Natural killer cell (primary cell): Measurements from ENCODE around the gene DENND1A. TPM values are rescaled to one million over a fixed set of nuclear protein-coding genes. Genes with fewer than 3 reads are reported as not detected.

Experiments
- ATAC-seq, 3 donors: fragments of 150-1000 bp in 2 of 3; fragments of 200-7000 bp in 1 of 3; cut with Tn5 transposase; 1 replicate in 1 of 3; 2 replicates in 2 of 3; pipeline ENCODE4 v1.10.0; 2021; ENCODE audit warnings: mild to moderate bottlenecking in 2 of 3, moderate library complexity in 2 of 3
- DNase-seq, 2 donors: peaks; one replicate each; pipeline versions ENCODE4 v3.0.0 to v3.0.0-alpha.2; 2013 to 2021; ENCODE audit warnings: mixed read lengths in 1 of 2
- H3K27ac ChIP-seq: one replicate; pipeline ENCODE4 v1.5.1; 2013; ENCODE audit warnings: mild to moderate bottlenecking, low read length
- H3K27me3 ChIP-seq: one replicate; pipeline ENCODE4 v1.6.1; 2013; ENCODE audit warnings: low read length; ENCODE audit not compliant: control insufficient read depth, insufficient read depth
- H3K36me3 ChIP-seq: one replicate; pipeline ENCODE4 v1.6.1; 2013; ENCODE audit warnings: low read length; ENCODE audit not compliant: control insufficient read depth, insufficient read depth
- H3K4me1 ChIP-seq: one replicate; pipeline ENCODE4 v1.6.1; 2013; ENCODE audit warnings: low read length; ENCODE audit not compliant: control insufficient read depth, insufficient read depth
- H3K4me3 ChIP-seq: one replicate; pipeline ENCODE4 v1.5.1; 2013; ENCODE audit warnings: low read length
- H3K9me3 ChIP-seq: one replicate; pipeline ENCODE4 v1.6.1; 2013; ENCODE audit warnings: low read length; ENCODE audit not compliant: control insufficient read depth, insufficient read depth
- H3K27ac Mint-ChIP-seq, 2 donors: one replicate each; pipeline ENCODE4 v1.8.0; 2022; ENCODE audit warnings: mild to moderate bottlenecking in 2 of 2, mixed read lengths in 2 of 2, moderate library complexity in 1 of 2
- H3K27me3 Mint-ChIP-seq, 2 donors: one replicate each; pipeline ENCODE4 v1.8.0; 2022; ENCODE audit warnings: low read depth in 2 of 2, mixed read lengths in 2 of 2
- H3K36me3 Mint-ChIP-seq: one replicate; pipeline ENCODE4 v1.8.0; 2022; ENCODE audit warnings: mixed read lengths
- H3K4me1 Mint-ChIP-seq, 2 donors: one replicate each; pipeline ENCODE4 v1.8.0; 2022; ENCODE audit warnings: mixed read lengths in 2 of 2
- H3K4me3 Mint-ChIP-seq: one replicate; pipeline ENCODE4 v1.8.0; 2022; ENCODE audit warnings: mild to moderate bottlenecking, moderate library complexity, mixed read lengths
- H3K9me3 Mint-ChIP-seq, 2 donors: one replicate each; pipeline ENCODE4 v1.8.0; 2022; ENCODE audit warnings: mixed read lengths in 2 of 2
- WGBS: methylation state at CpG from one replicate; pipeline ENCODE4 v1.1.7; 2013; ENCODE audit warnings: missing lambda C conversion rate; ENCODE audit not compliant: insufficient coverage; 5-methylcytosine and 5-hydroxymethylcytosine counted together
- intact Hi-C: fragments of 100-400 bp; cut with micrococcal nuclease; formaldehyde crosslinking; loops from one replicate; pipeline ENCODE4 v1.14.2; 2022
- total RNA-seq, 4 donors: library from RNA; stranded (reverse); fragments of 120-200 nt in 1 of 4; gene quantifications; one replicate each; pipeline versions ENCODE4 v1.2.3 to v1.2.4, GENCODE V29; 2013 to 2022
- TF ChIP-seq, protein P1 (sequence below): fragments of 200-600 bp; IDR thresholded peaks from one replicate; pipeline ENCODE4 v1.8.0; 2022; ENCODE audit warnings: antibody characterized with exemption

DENND1A gene
- total RNA-seq, 3 donors from 2014 or later (not counting 1 experiment from before 2014, with no cell fraction given) = 27.8 to 37.6 (median 30.9) TPM

DNA sequence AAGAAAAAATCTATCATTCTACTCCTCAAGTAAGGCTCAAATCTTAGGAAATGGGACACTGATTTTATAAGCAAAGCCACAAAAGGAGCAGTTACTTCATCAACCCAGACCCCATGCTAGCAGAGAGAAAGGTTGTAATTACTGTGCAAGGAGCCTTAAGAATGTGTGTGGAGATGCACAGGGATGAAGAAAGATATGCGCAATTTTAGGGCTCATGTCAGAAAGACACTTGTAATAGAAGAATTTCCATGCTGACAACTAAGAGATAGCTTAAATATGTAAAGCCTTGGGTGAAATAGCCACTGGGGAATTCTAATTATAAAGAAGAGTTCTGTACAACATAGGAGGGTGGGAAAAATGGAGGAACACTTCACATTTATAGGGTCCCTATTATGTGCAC, 432.1 kb downstream of the DENND1A start:
- H3K4me3 ChIP-seq = no peak overlapping the region
- ATAC-seq (no peak), DNase-seq (no peak)
- no peak overlapping the region for H3K27ac ChIP-seq
- no peaks in the 10 kb centered on the region for H3K4me1 Mint-ChIP-seq
- intact Hi-C loops = no loop called here
- no peaks in the 10 kb centered on the region for H3K27me3 Mint-ChIP-seq
- no peak overlapping the region for H3K4me3 Mint-ChIP-seq
- H3K36me3 Mint-ChIP-seq = no peaks in the 10 kb centered on the region
- H3K27ac Mint-ChIP-seq = no peak overlapping the region
- no peaks in the 10 kb centered on the region for H3K4me1 ChIP-seq
- H3K9me3 ChIP-seq = no peaks in the 10 kb centered on the region
- H3K9me3 Mint-ChIP-seq = no peaks in the 10 kb centered on the region
- TF ChIP-seq, protein P1, sequence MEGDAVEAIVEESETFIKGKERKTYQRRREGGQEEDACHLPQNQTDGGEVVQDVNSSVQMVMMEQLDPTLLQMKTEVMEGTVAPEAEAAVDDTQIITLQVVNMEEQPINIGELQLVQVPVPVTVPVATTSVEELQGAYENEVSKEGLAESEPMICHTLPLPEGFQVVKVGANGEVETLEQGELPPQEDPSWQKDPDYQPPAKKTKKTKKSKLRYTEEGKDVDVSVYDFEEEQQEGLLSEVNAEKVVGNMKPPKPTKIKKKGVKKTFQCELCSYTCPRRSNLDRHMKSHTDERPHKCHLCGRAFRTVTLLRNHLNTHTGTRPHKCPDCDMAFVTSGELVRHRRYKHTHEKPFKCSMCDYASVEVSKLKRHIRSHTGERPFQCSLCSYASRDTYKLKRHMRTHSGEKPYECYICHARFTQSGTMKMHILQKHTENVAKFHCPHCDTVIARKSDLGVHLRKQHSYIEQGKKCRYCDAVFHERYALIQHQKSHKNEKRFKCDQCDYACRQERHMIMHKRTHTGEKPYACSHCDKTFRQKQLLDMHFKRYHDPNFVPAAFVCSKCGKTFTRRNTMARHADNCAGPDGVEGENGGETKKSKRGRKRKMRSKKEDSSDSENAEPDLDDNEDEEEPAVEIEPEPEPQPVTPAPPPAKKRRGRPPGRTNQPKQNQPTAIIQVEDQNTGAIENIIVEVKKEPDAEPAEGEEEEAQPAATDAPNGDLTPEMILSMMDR = no peak
- no peaks in the 10 kb centered on the region for H3K36me3 ChIP-seq
- no peaks in the 10 kb centered on the region for H3K27me3 ChIP-seq
- 100% methylated on average over 1 of the region's 1 CpG for WGBS

GRCh38 chr9:123495731-123496130, 434.2 kb downstream of the DENND1A start:
- intact Hi-C loops = no loop called here

GRCh38 chr9:123493627-123494026, 436.3 kb downstream of the DENND1A start:
- Mint-ChIP-seq H3K27ac (no peak overlapping the region), H3K27me3 (no peaks in the 10 kb centered on the region), H3K36me3 (no peaks in the 10 kb centered on the region), H3K9me3 (no peaks in the 10 kb centered on the region), H3K4me3 (no peak overlapping the region), H3K4me1 (peaks cover 0 to 5% of the 10 kb centered on the region in 2 donors)
- DNase-seq = no peak
- ATAC-seq = no peak
- no peaks in the 10 kb centered on the region for H3K9me3 ChIP-seq
- 97% methylated on average over 8 of the region's 8 CpGs for WGBS
- intact Hi-C loops = no loop called here
- TF ChIP-seq, protein P1 = no peak
- H3K27me3 ChIP-seq = no peaks in the 10 kb centered on the region
- H3K4me1 ChIP-seq = no peaks in the 10 kb centered on the region
- H3K36me3 ChIP-seq = no peaks in the 10 kb centered on the region
- no peak overlapping the region for H3K4me3 ChIP-seq
- H3K27ac ChIP-seq = no peak overlapping the region

More at GRCh38 chr9:123495731-123496130, 434.2 kb downstream of the DENND1A start:
- Mint-ChIP-seq H3K27ac (no peak overlapping the region), H3K4me1 (no peaks in the 10 kb centered on the region), H3K4me3 (no peak overlapping the region), H3K9me3 (no peaks in the 10 kb centered on the region), H3K27me3 (no peaks in the 10 kb centered on the region), H3K36me3 (no peaks in the 10 kb centered on the region)
- Histone ChIP-seq H3K9me3 (no peaks in the 10 kb centered on the region), H3K4me1 (no peaks in the 10 kb centered on the region), H3K36me3 (no peaks in the 10 kb centered on the region), H3K27ac (no peak overlapping the region), H3K27me3 (no peaks in the 10 kb centered on the region), H3K4me3 (no peak overlapping the region)
- 99% methylated on average over 7 of the region's 7 CpGs for WGBS
- ATAC-seq (no peak), DNase-seq (no peak)
- TF ChIP-seq, protein P1 = no peak

GRCh38 chr9:123490688-123491087, 439.2 kb downstream of the DENND1A start:
- no peak overlapping the region for H3K27ac ChIP-seq
- Mint-ChIP-seq H3K9me3 (no peaks in the 10 kb centered on the region), H3K27me3 (no peaks in the 10 kb centered on the region), H3K36me3 (no peaks in the 10 kb centered on the region), H3K4me1 (peaks cover 4 to 9% of the 10 kb centered on the region in 2 donors), H3K4me3 (no peak overlapping the region), H3K27ac (no peak overlapping the region)
- no peaks in the 10 kb centered on the region for H3K4me1 ChIP-seq
- no peak for ATAC-seq
- TF ChIP-seq, protein P1 = no peak
- no peaks in the 10 kb centered on the region for H3K27me3 ChIP-seq
- intact Hi-C loops = no loop called here
- H3K9me3 ChIP-seq = no peaks in the 10 kb centered on the region
- no peak for DNase-seq
- H3K36me3 ChIP-seq = no peaks in the 10 kb centered on the region
- no peak overlapping the region for H3K4me3 ChIP-seq
- WGBS = 91% methylated on average over 6 of the region's 6 CpGs
